SU-DHL-6 (cell line): ENCODE measurements around the gene GGNBP2.
A peak's percentile ranks its signal among the peaks of the same experiment; 100 is the strongest.

Experiments
- H2AFZ ChIP-seq: fragments of 200-600 bp; sonication (generic); 2 replicates; pipeline ENCODE4 v1.6.1; 2014; ENCODE audit warnings: low read depth, mild to moderate bottlenecking, moderate library complexity, mixed read lengths, antibody characterized with exemption, low read length; ENCODE audit not compliant: severe bottlenecking
- H3F3A ChIP-seq: fragments of 200-600 bp; shearing (Covaris generic); 2 replicates; pipeline ENCODE4 v1.6.0; 2016; ENCODE audit warnings: antibody characterized with exemption, mild to moderate bottlenecking; ENCODE audit not compliant: insufficient read depth
- H3K27ac ChIP-seq: fragments of 200-600 bp; sonication (generic); 2 replicates; pipeline ENCODE4 v1.5.1; 2016; ENCODE audit warnings: low read depth, mild to moderate bottlenecking, low read length, moderate library complexity, mixed read lengths
- H3K27me3 ChIP-seq: fragments of 200-600 bp; sonication (generic), shearing (Covaris generic); 2 replicates; pipeline ENCODE4 v1.6.0; 2014; ENCODE audit warnings: mild to moderate bottlenecking, low read length
- H3K36me3 ChIP-seq: fragments of 200-600 bp; sonication (generic); 2 replicates; pipeline ENCODE4 v1.6.1; 2014; ENCODE audit warnings: mild to moderate bottlenecking, low read length, mixed read lengths
- H3K4me2 ChIP-seq: fragments of 300-600, 200-600 bp; shearing (Covaris generic), sonication (generic); 2 replicates; pipeline ENCODE4 v1.6.0; 2014; ENCODE audit warnings: low read length, low read depth, mild to moderate bottlenecking; ENCODE audit not compliant: poor library complexity, severe bottlenecking
- H3K4me3 ChIP-seq: fragments of 200-600 bp; sonication (generic); 2 replicates; pipeline ENCODE4 v1.5.1; 2014; ENCODE audit warnings: antibody characterized with exemption, low read length, mild to moderate bottlenecking, mixed read lengths; ENCODE audit not compliant: insufficient read depth, poor library complexity, severe bottlenecking
- H3K79me2 ChIP-seq: fragments of 200-600 bp; sonication (generic); 2 replicates; pipeline ENCODE4 v1.6.1; 2014; ENCODE audit warnings: mild to moderate bottlenecking, low read length, moderate library complexity; ENCODE audit not compliant: insufficient read depth
- H3K9ac ChIP-seq: fragments of 200-600 bp; sonication (generic); 2 replicates; pipeline ENCODE4 v1.7.0; 2014; ENCODE audit warnings: mild to moderate bottlenecking, low read length
- H3K9me2 ChIP-seq: fragments of 200-600 bp; sonication (generic); replicated peaks from 2 replicates; pipeline ENCODE4 v1.6.1; 2014; ENCODE audit warnings: low read length; ENCODE audit not compliant: insufficient read depth
- H3K9me3 ChIP-seq: fragments of 200-600 bp; sonication (generic); 2 replicates; pipeline ENCODE4 v1.6.1; 2014; ENCODE audit warnings: low read length, mixed read lengths; ENCODE audit not compliant: insufficient read depth
- H4K20me1 ChIP-seq: fragments of 200-600 bp; sonication (generic); 2 replicates; pipeline ENCODE4 v1.6.1; 2014; ENCODE audit warnings: low read depth, mild to moderate bottlenecking, antibody characterized with exemption, low read length, moderate library complexity, mixed read lengths
- CTCF ChIP-seq: fragments of 200-600 bp; sonication (generic); IDR thresholded peaks from one replicate; pipeline ENCODE4 v1.5.1; 2017; ENCODE audit warnings: antibody characterized with exemption, mild to moderate bottlenecking, low read length, moderate library complexity; ENCODE audit not compliant: insufficient read depth, poor library complexity, severe bottlenecking
- EZH2phosphoT487 ChIP-seq: fragments of 200-600 bp; sonication (generic), shearing (Covaris generic); conservative IDR thresholded peaks from 2 replicates; pipeline ENCODE4 v1.6.1; 2018; ENCODE audit warnings: mild to moderate bottlenecking, antibody characterized with exemption, low read length, moderate library complexity, mixed read lengths

The GGNBP2 gene

GRCh38 chr17:36592316-36592715 lies 47.6 kb downstream of the GGNBP2 start:
- Histone ChIP-seq H3K27ac (no peak overlapping the region), H3K4me3 (peak overlapping the region; percentile 76), H3K79me2 (no peaks in the 10 kb centered on the region), H3K9ac (peak overlapping the region; percentile 81), H2AFZ (peak overlapping the region; percentile 48), H3K9me3 (no peaks in the 10 kb centered on the region), H3K4me2 (peak overlapping the region; percentile 83), H4K20me1 (no peaks in the 10 kb centered on the region), H3F3A (peaks cover 30% of the 10 kb centered on the region), H3K9me2 (no peaks in the 10 kb centered on the region), H3K27me3 (no peaks in the 10 kb centered on the region), H3K36me3 (0 out of 2 replicates have a peak, but pooled peaks cover 5% of the 10 kb centered on the region)
- TF ChIP-seq EZH2phosphoT487: no peak
- no peak for TF ChIP-seq CTCF

GRCh38 chr17:36592716-36593321 lies 48.1 kb downstream of the GGNBP2 start:
- H3K36me3 ChIP-seq: 0 out of 2 replicates have a peak, but pooled peaks cover 4% of the 10 kb centered on the region
- no peaks in the 10 kb centered on the region for H3K9me3 ChIP-seq
- H3K4me3 ChIP-seq: peak overlapping the region; percentile 76
- no peaks in the 10 kb centered on the region for H3K27me3 ChIP-seq
- H2AFZ ChIP-seq: no peak overlapping the region
- H3K79me2 ChIP-seq: no peaks in the 10 kb centered on the region
- H3K9me2 ChIP-seq: no peaks in the 10 kb centered on the region
- peak overlapping the region; percentile 81 for H3K9ac ChIP-seq
- no peaks in the 10 kb centered on the region for H4K20me1 ChIP-seq
- no peak overlapping the region for H3K27ac ChIP-seq
- TF ChIP-seq EZH2phosphoT487 (no peak), CTCF (no peak)
- peaks cover 30% of the 10 kb centered on the region for H3F3A ChIP-seq
- peak overlapping the region; percentile 83 for H3K4me2 ChIP-seq

GRCh38 chr17:36593656-36594316 lies 49.1 kb downstream of the GGNBP2 start:
- no peak overlapping the region for H2AFZ ChIP-seq
- no peak overlapping the region for H3K4me3 ChIP-seq
- H3K4me2 ChIP-seq: no peak overlapping the region
- 0 out of 2 replicates have a peak, but pooled peaks cover 4% of the 10 kb centered on the region for H3K36me3 ChIP-seq
- no peak overlapping the region for H3K27ac ChIP-seq
- H3K79me2 ChIP-seq: no peaks in the 10 kb centered on the region
- no peaks in the 10 kb centered on the region for H3K9me2 ChIP-seq
- H3F3A ChIP-seq: peaks cover 26% of the 10 kb centered on the region
- no peak overlapping the region for H3K9ac ChIP-seq
- no peaks in the 10 kb centered on the region for H4K20me1 ChIP-seq
- no peaks in the 10 kb centered on the region for H3K9me3 ChIP-seq
- TF ChIP-seq EZH2phosphoT487: no peak
- no peak for TF ChIP-seq CTCF
- H3K27me3 ChIP-seq: no peaks in the 10 kb centered on the region
